Fibroblast of villous mesenchyme (primary cell): ENCODE data around the gene STIL. TPM values are rescaled to one million over a fixed set of nuclear protein-coding genes. Genes with fewer than 3 reads are reported as not detected.

Experiments
- DNase-seq: peaks from one replicate; pipeline ENCODE4 v3.0.0-alpha.2; 2010; ENCODE audit warnings: low read depth
- H3K4me3 ChIP-seq: 2 replicates; pipeline ENCODE4 v1.5.1; 2011; ENCODE audit warnings: low read depth, mild to moderate bottlenecking, low read length
- total RNA-seq: library from RNA; depleted of rRNA; stranded (reverse); fragments of >200 nt; gene quantifications from 2 replicates; pipeline ENCODE4 v1.2.3, GENCODE V29; 2012
- TF ChIP-seq, protein P1 (sequence below): IDR thresholded peaks from 2 replicates; pipeline ENCODE4 v1.5.1; 2012; ENCODE audit warnings: low read depth, mild to moderate bottlenecking, low read length; ENCODE audit not compliant: insufficient read depth

Gene STIL
- total RNA-seq, 1 donor: 21.2 TPM

DNA sequence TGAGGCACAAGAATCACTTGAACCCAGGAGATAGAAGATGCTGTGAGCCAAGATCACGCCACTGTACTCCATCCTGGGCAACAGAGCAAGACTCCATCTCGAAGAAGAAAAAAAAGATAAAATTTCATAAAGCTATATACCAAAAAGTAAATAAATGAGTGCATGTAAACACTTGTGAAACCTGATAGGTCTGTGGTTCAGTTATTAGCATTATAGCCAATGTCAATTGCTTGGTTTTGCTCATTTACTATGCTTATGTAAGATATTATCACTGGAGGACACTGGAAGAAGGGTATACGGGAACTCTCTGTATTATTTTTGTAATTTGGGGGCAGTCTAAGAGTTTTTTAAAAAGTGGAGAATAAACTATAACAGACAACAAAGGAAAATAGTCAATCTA, 64.2 kb downstream of the STIL start:
- no peak for DNase-seq
- no peak overlapping the region for H3K4me3 ChIP-seq
- TF ChIP-seq, protein P1, sequence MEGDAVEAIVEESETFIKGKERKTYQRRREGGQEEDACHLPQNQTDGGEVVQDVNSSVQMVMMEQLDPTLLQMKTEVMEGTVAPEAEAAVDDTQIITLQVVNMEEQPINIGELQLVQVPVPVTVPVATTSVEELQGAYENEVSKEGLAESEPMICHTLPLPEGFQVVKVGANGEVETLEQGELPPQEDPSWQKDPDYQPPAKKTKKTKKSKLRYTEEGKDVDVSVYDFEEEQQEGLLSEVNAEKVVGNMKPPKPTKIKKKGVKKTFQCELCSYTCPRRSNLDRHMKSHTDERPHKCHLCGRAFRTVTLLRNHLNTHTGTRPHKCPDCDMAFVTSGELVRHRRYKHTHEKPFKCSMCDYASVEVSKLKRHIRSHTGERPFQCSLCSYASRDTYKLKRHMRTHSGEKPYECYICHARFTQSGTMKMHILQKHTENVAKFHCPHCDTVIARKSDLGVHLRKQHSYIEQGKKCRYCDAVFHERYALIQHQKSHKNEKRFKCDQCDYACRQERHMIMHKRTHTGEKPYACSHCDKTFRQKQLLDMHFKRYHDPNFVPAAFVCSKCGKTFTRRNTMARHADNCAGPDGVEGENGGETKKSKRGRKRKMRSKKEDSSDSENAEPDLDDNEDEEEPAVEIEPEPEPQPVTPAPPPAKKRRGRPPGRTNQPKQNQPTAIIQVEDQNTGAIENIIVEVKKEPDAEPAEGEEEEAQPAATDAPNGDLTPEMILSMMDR: no peak

DNA sequence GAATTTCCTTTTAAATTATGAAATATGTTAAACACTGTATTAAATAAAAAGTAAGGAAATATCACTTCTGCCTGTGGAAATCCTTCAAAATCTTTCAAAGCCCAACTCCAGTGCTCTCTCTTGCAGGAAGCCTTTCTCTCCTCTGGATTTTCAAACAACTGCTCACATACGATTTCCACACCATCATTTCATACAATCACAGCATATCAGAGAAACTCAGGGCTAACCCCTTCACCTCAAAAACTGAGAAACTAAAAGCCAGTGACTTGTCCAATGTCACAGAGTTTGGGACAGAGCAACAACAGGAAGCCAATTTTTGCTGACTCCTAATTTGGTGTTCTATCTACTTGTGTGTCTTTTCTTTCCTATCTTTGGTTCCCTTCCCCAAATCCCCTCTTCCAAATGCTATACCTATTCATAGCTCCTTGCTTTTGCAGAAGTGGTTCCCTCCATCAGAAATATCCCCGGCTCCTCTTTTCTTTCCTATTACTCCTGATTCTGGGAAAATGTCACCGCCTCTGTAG, 69.5 kb downstream of the STIL start:
- DNase-seq: no peak
- no peak overlapping the region for H3K4me3 ChIP-seq
- TF ChIP-seq, protein P1: no peak

DNA sequence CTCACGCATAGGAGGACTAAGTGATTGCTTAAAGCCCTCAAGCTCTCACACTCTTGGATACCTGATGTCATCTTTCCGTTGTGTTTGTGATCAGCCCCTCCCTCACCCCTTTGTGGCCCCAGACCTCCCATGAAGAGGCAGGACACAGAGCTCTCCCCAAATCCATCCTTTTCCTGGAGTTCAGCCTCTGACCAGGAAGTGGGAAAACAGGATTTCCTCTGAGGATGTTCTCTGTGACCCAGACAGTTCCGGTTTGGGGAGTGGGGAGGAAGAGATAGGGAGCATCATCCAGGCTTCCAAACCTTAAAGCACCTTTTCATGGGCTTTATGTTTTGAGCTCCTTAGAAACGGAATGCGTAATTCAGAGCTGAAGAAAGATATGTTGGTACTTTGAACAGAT, 70.0 kb downstream of the STIL start:
- no peak for DNase-seq
- no peak overlapping the region for H3K4me3 ChIP-seq
- TF ChIP-seq, protein P1: no peak

DNA sequence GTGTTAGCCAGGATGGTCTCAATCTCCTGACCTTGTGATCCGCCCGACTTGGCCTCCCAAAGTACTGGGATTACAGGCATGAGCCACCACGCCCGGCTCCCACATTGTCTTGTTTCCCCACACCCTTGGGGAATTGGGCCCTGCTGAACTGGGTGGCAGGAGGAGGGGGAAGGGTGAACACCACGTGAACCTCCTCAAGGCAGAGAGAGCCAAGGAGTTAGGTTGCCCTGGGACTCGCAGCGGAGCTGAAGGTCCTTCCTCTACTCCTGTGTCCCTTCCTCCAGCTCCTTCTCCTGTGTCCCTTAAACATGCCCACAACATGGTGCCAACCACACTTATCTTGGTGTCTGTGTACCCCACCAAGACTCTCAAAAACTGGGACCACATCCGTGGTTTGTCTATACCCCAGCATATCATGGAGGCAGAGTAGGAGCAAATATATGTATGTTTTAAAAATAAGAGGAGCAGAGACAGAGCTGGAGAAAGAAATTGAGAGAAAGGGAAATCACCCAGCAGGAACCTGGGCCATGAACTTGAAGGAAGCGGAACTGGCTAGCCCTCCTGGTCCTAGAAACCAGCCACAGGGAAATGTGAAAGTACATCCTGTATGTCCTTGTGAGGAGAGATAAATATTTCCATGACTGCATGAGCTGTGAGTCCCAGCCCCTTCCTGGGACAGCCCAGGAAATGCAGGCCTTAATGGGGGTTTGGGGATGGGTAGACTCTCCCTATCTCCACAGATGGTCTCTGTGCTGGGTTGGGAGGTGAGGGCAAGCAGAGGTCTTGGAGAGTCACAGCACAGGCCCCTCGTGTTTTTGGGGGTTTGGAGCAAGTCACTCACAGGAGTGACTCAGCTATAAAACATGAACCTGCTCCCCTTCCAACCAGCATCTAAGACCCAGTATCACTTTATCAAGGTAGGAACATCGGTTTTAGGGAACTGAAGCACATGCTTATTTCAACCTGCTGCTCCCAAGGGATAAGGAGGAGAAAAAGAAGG, 72.5 kb downstream of the STIL start:
- DNase-seq: no peak
- no peak overlapping the region for H3K4me3 ChIP-seq
- TF ChIP-seq, protein P1: no peak

DNA sequence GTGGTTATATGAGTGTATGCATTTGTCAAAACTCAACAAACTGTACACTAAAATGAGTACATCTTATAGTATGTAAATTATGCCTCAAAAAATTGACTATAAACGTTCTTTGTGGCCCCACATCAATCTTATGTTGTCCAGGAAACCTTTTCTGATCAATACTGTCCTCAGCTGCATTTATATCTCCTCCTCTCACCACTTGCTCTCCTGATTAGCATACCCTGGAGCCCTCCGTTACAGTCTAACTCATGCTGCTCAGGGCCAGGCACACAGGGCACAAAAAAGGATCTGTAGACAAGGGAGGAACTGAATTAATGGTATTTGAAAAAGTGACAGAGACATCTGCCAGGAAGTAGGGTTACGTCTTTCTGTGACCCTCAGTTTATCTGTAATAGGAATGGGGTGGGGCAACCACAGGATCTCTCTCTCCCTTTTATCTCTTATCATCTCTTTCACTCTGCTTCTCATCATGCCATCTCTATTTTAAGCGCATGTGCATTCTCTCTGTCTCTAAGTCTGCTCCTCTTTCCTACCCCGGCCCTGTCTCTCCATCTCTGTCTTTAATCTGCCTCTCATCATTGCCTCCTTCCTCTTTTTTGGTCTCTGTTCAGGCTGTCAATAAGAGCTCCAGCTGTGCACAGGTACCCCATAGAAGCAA, 74.9 kb downstream of the STIL start:
- TF ChIP-seq, protein P1: no peak
- H3K4me3 ChIP-seq: no peak overlapping the region
- DNase-seq: no peak

DNA sequence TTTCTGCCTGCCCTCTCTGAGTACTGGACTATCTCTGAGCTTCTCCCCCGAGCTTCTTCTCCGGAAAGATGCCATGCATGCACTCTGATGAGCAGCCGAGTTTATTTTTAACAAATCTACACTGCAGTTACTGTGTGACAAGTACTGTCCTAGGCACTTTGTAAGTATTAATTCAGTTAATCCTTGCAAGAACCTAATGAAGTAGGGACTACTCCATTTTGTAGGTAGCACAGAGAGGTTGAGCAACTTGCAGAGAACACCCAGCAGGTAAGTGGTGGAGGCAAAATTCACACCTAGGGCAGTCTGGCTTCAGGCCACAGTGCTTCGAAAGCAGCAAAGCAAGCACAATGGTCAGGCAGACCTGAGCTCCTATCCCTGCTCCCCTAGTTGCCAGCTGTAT, 78.1 kb downstream of the STIL start:
- TF ChIP-seq, protein P1: no peak
- no peak for DNase-seq
- no peak overlapping the region for H3K4me3 ChIP-seq
